ENCODE measurements around the gene TLCD5. TPM values are rescaled to one million over a fixed set of nuclear protein-coding genes. Genes with fewer than 3 reads are reported as not detected.

Gene TLCD5
- total RNA-seq, 4 donors from 2014 or later, result 0.27 to 1.0 (median 0.70) TPM

GRCh38 chr11:120304526-120304925 is 20.6 kb upstream of the TLCD5 start:
- in situ Hi-C loops (cut with MboI; ENCODE audit: low sequenced_read_pairs in 4 of 4), result loop anchor here in 2 of 4 donors (5.0 to 10.0 kb wide), 2 partner anchors 130 to 132 kb away; no protein-coding TSS in a partner anchor
- H3K27ac ChIP-seq, result no peak overlapping the region
- no peaks in the 10 kb centered on the region for H3K9me3 ChIP-seq
- intact Hi-C loops (cut with DNase I; ENCODE audit: low total_unique reads), result no loop called here
- H3K4me1 ChIP-seq, result no peaks in the 10 kb centered on the region
- H3K36me3 ChIP-seq, result no peaks in the 10 kb centered on the region
- no peak for ATAC-seq
- no peaks in the 10 kb centered on the region for H3K27me3 ChIP-seq
- H3K4me3 ChIP-seq, result no peak overlapping the region
- no peak for DNase-seq
- no peak for TF ChIP-seq CTCF (IDR thresholded peaks at IDR 0.05 in 4 of 5, conservative IDR thresholded peaks at IDR 0.05 in 1 of 5)
- no peak for TF ChIP-seq POLR2A (IDR thresholded peaks at IDR 0.05)

DNA sequence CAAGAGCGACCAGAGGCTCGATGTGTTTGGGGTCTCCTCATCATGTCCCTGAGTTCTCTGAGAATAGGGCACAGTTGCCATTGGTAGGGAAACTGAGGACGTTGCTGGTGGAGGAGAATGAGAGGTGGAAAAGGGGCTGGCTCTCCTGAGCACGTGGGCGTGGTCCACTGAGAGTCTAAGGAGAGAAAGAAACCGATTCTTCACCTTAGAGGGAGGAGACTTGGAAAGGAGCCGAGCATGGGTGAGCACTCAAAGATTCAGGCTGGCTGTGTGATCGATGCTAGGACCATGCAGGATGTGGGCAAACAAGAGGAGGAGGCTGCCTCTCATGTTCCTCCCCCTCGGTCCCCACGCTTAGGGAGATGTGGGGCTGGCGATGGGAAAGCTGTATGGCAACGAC is 19.8 kb upstream of the TLCD5 start:
- intact Hi-C loops (cut with DNase I; ENCODE audit: low total_unique reads) (no loop called here), in situ Hi-C loops (cut with MboI; ENCODE audit: low sequenced_read_pairs in 4 of 4) (loop anchor here in 2 of 4 donors (5.0 to 10.0 kb wide), 2 partner anchors 128 to 130 kb away; no protein-coding TSS in a partner anchor)
- no peak for ATAC-seq
- no peak overlapping the region for H3K4me3 ChIP-seq
- TF ChIP-seq CTCF (IDR thresholded peaks at IDR 0.05 in 4 of 5, conservative IDR thresholded peaks at IDR 0.05 in 1 of 5) (no peak), POLR2A (IDR thresholded peaks at IDR 0.05) (no peak)
- H3K27me3 ChIP-seq, result no peaks in the 10 kb centered on the region
- no peak overlapping the region for H3K27ac ChIP-seq
- H3K36me3 ChIP-seq, result no peaks in the 10 kb centered on the region
- no peaks in the 10 kb centered on the region for H3K4me1 ChIP-seq
- H3K9me3 ChIP-seq, result no peaks in the 10 kb centered on the region
- DNase-seq, result no peak

GRCh38 chr11:120306519-120307242 is 18.4 kb upstream of the TLCD5 start:
- H3K4me3 ChIP-seq, result no peak overlapping the region
- DNase-seq, result no peak
- TF ChIP-seq POLR2A (IDR thresholded peaks at IDR 0.05) (no peak), CTCF (IDR thresholded peaks at IDR 0.05 in 4 of 5, conservative IDR thresholded peaks at IDR 0.05 in 1 of 5) (no peak)
- ATAC-seq, result no peak
- H3K27ac ChIP-seq, result no peak overlapping the region
- in situ Hi-C loops (cut with MboI; ENCODE audit: low sequenced_read_pairs in 4 of 4) (loop anchor here in 2 of 4 donors (5.0 to 10.0 kb wide), 2 partner anchors 129 to 132 kb away; no protein-coding TSS in a partner anchor), intact Hi-C loops (cut with DNase I; ENCODE audit: low total_unique reads) (no loop called here)
- H3K9me3 ChIP-seq, result no peaks in the 10 kb centered on the region
- no peaks in the 10 kb centered on the region for H3K36me3 ChIP-seq
- H3K27me3 ChIP-seq, result no peaks in the 10 kb centered on the region
- H3K4me1 ChIP-seq, result no peaks in the 10 kb centered on the region

GRCh38 chr11:120307476-120307875 is 17.6 kb upstream of the TLCD5 start:
- no peak for TF ChIP-seq CTCF (IDR thresholded peaks at IDR 0.05 in 4 of 5, conservative IDR thresholded peaks at IDR 0.05 in 1 of 5)
- no peak for TF ChIP-seq POLR2A (IDR thresholded peaks at IDR 0.05)
- H3K4me3 ChIP-seq, result no peak overlapping the region
- H3K27ac ChIP-seq, result no peak overlapping the region
- H3K9me3 ChIP-seq, result no peaks in the 10 kb centered on the region
- no peak for DNase-seq
- ATAC-seq, result no peak
- intact Hi-C loops (cut with DNase I; ENCODE audit: low total_unique reads), result no loop called here
- no peaks in the 10 kb centered on the region for H3K27me3 ChIP-seq
- no peaks in the 10 kb centered on the region for H3K36me3 ChIP-seq
- in situ Hi-C loops (cut with MboI; ENCODE audit: low sequenced_read_pairs in 4 of 4), result loop anchor here in 2 of 4 donors (5.0 to 10.0 kb wide), 2 partner anchors 130 to 133 kb away; no protein-coding TSS in a partner anchor
- no peaks in the 10 kb centered on the region for H3K4me1 ChIP-seq
